ENCODE results near the gene ANKRD31.

- no peak for TF ChIP-seq POLR2A (IDR thresholded peaks at IDR 0.05; ENCODE audit: low read depth, low read length)
- TF ChIP-seq TAF1 (IDR thresholded peaks at IDR 0.05; ENCODE audit: low read depth, low read length): no peak
Measured at GRCh38 chr5:75108515-75108914, 128.2 kb downstream of the ANKRD31 start.

Measured in GM12891 (cell line).